K562 (cell line): Measurements from ENCODE around the gene ARID4B. TPM values are rescaled to one million over a fixed set of nuclear protein-coding genes. Genes with fewer than 3 reads are reported as not detected.

Source experiments
- E2F1 ChIP-seq: sonication (generic); formaldehyde crosslinking; IDR thresholded peaks from 2 replicates; pipeline ENCODE4 v1.8.1; 2023; ENCODE audit warnings: mild to moderate bottlenecking, missing genetic modification reagents, moderate library complexity
- E2F4 ChIP-seq: sonication (generic); formaldehyde crosslinking; IDR thresholded peaks from 2 replicates; pipeline ENCODE4 v1.8.0; 2022; ENCODE audit warnings: mild to moderate bottlenecking, low read depth, missing genetic modification reagents
- IFI16 ChIP-seq: fragments of 250-450 bp; sonication (Bioruptor Pico); IDR thresholded peaks from 2 replicates; pipeline ENCODE4 v2.1.2; 2022; ENCODE audit warnings: mild to moderate bottlenecking, inconsistent platforms
- MEF2A ChIP-seq: IDR thresholded peaks from 2 replicates; pipeline ENCODE4 v1.6.1; 2011; ENCODE audit warnings: low read depth, mild to moderate bottlenecking, low read length, moderate library complexity; ENCODE audit not compliant: control insufficient read depth
- MEF2D ChIP-seq: conservative IDR thresholded peaks from 2 replicates; pipeline ENCODE4 v1.6.1; 2016; ENCODE audit warnings: low read depth, missing genetic modification characterization, missing compliant biosample characterization
- NBN ChIP-seq: fragments of 450-650 bp; IDR thresholded peaks from 2 replicates; pipeline ENCODE4 v1.6.1; 2016; ENCODE audit warnings: low read depth, mild to moderate bottlenecking
- NR2C1 ChIP-seq, 2 experiments: fragments of 450-650 bp; IDR thresholded peaks; 2 replicates each; pipeline ENCODE4 v1.6.1; 2017; ENCODE audit warnings: mild to moderate bottlenecking in 2 of 2, antibody characterized with exemption in 1 of 2, inconsistent platforms in 1 of 2, missing compliant biosample characterization in 1 of 2, missing genetic modification characterization in 1 of 2
- SMARCB1 ChIP-seq: IDR thresholded peaks from 2 replicates; pipeline ENCODE4 v1.6.1; 2011; ENCODE audit warnings: improper control_type of control experiment, low read depth; ENCODE audit not compliant: insufficient read length
- TAF7 ChIP-seq: fragments of 450-650 bp; IDR thresholded peaks from 2 replicates; pipeline ENCODE4 v1.6.1; 2016; ENCODE audit warnings: missing genetic modification characterization, missing compliant biosample characterization
- THRB ChIP-seq: fragments of 450-650 bp; formaldehyde crosslinking; conservative IDR thresholded peaks from 2 replicates; pipeline ENCODE4 v1.4.0; 2022; ENCODE audit warnings: mild to moderate bottlenecking, missing genetic modification characterization
- YY1 ChIP-seq, 3 experiments: IDR thresholded peaks; 2 replicates each; pipeline ENCODE4 v1.6.1; 2011; ENCODE audit warnings: low read length in 2 of 3, mild to moderate bottlenecking in 2 of 3, moderate library complexity in 2 of 3, borderline replicate concordance in 1 of 3, control low read depth in 1 of 3, low read depth in 1 of 3; ENCODE audit not compliant: insufficient read depth in 3 of 3, insufficient replicate concordance in 2 of 3, control insufficient read depth in 1 of 3, insufficient read length in 1 of 3; ENCODE audit errors: extremely low read depth in 1 of 3
- ZNF318 ChIP-seq, 2 experiments: fragments of 450-650 bp; IDR thresholded peaks; 2 replicates each; pipeline ENCODE4 v1.6.1; 2016; ENCODE audit warnings: mild to moderate bottlenecking in 2 of 2, borderline replicate concordance in 1 of 2, low read depth in 1 of 2, moderate library complexity in 1 of 2
- ZNF766 ChIP-seq: fragments of 200-800 bp; sonication (Bioruptor generic); conservative IDR thresholded peaks from 2 replicates; pipeline ENCODE4 v1.6.1; 2016; ENCODE audit warnings: missing genetic modification characterization, missing compliant biosample characterization
- polyA plus RNA-seq, 8 experiments: library from polyadenylated mRNA; depleted of rRNA in 4 of 8; stranded (reverse) in 5 of 8; unstranded in 3 of 8; fragments of >200 nt; fragmentation: Nextera tagmentation in 2 of 8; fragmentation: Illumina TruSeq in 1 of 8; extraction: Ambion mirVana in 2 of 8; extraction: Trizol in 1 of 8; gene quantifications; 2 replicates each; pipeline versions ENCODE4 v1.2.1 to v1.2.3, GENCODE V29; 2011 to 2014; ENCODE audit warnings: inconsistent platforms in 1 of 8, missing spikeins in 1 of 8
- total RNA-seq, 7 experiments: library from RNA; depleted of rRNA in 6 of 7; stranded (reverse); fragments of >200 nt in 6 of 7; fragmentation: Illumina TruSeq in 2 of 7; extraction: Trizol in 2 of 7; gene quantifications; 2 replicates each; pipeline versions ENCODE4 v1.2.1 to v1.2.3, GENCODE V29; 2011 to 2021; ENCODE audit warnings: low replicate concordance in 1 of 7

The ARID4B gene
- total and polyA plus RNA-seq, 9 of the 15 experiments (the other 6 are each of a cell fraction or from before 2014, with no cell fraction given): 8.4 to 38.9 (median 18.5) TPM

DNA sequence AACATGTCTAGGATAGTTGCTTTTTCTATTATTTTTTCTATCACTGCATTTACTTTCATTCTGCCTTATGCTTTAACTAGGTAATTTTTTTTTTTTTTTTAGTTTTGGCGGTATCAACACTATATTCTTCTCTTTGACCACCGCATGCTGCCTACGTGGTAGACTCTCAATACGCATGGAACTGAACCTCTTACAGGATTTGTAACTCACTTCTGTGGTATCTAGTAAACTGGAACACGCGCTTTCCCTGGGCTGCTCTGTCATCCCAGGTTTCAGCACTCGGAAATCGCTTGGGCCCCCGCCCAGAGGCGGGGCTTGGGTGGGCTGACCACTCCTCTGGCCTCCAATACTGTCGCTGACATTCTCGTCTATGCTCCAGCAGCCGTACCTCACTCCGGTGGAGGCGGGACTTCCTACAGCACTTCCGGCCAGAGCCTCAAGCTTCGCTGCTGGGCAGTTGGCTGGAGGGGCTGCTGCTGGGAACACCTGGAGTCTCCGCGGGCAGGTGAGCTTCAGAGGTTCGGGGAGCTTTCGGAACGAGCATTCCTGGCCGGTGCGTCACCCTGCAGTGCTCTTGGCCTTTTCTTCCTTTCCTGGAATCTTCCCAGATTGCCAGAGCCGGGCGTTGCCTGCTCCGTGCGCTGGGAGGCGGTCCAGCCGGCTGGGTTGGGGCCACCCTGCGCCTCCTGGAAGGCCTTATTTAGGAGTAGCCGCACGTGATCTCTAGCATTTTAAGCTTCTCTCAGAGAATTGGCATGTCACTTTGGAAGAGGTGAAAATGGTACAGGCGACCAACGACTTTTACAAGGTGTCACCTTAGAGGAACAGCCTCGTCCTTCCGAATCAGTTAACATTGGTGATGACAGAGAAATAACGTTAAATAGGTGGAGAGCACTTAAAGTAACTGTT is 39.3 kb upstream of the ARID4B start, which contains the start of gene TBCE (continued):
- TF ChIP-seq E2F1 (CRISPR knock-in tag): no peak; the same call in 1 of the 2 replicates
- TF ChIP-seq ZNF766 (CRISPR knock-in tag): no peak
- TF ChIP-seq NR2C1 (IDR thresholded peaks at IDR 0.05): no peak
- no peak for TF ChIP-seq NR2C1 (tag; IDR thresholded peaks at IDR 0.05)
- TF ChIP-seq YY1 (IDR thresholded peaks at IDR 0.05; ENCODE audit: borderline replicate concordance in 1 of 3, control insufficient read depth in 1 of 3, extremely low read depth in 1 of 3, insufficient read depth in 3 of 3, insufficient read length in 1 of 3, insufficient replicate concordance in 2 of 3, low read depth in 1 of 3, low read length in 2 of 3): no peak
- no peak for TF ChIP-seq ZNF318 (IDR thresholded peaks at IDR 0.05; ENCODE audit: borderline replicate concordance in 1 of 2, low read depth in 1 of 2)
- TF ChIP-seq MEF2D (tag): no peak
- no peak for TF ChIP-seq THRB (CRISPR knock-in tag)
- TF ChIP-seq E2F4 (CRISPR knock-in tag): no peak
- TF ChIP-seq TAF7: peak; percentile 79
- no peak for TF ChIP-seq SMARCB1
- TF ChIP-seq IFI16: no peak
- peak; percentile 84 for TF ChIP-seq NBN
- TF ChIP-seq MEF2A: no peak
